Measurements from ENCODE around the gene CACNA1D. TPM values are rescaled to one million over a fixed set of nuclear protein-coding genes. Genes with fewer than 3 reads are reported as not detected.

CACNA1D gene
- total RNA-seq, 2 donors from 2014 or later: 0.68 to 1.5 TPM

DNA sequence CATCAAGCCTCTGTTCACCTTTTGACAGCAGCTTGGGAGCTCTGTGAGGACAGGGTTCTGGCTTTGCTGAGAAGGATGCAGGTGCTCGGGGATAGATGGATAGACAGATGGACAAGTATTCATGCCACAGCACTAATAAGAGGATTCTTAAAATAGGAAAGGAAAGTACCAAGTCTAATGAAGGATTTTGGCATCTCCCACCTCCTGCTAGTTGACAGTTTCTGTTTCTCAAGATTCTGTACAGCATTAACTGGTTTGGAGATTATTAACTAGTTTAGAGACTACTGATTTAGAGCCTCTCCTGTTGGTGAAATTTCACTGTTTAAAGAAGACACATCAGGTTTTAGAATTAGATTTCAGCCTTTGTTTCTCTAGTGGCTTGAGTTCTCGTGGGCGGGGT, 152.3 kb downstream of the CACNA1D start:
- H3K27me3 ChIP-seq (replicated peaks; ENCODE audit: insufficient read depth): no peaks in the 10 kb centered on the region
- DNase-seq (ENCODE audit: low spot score): no peak
- no peak for TF ChIP-seq CTCF (IDR thresholded peaks at IDR 0.05)
- H3K9me3 ChIP-seq: no peaks in the 10 kb centered on the region
- H3K36me3 ChIP-seq: no peaks in the 10 kb centered on the region
- no peak overlapping the region for H3K4me3 ChIP-seq
- H3K4me1 ChIP-seq (ENCODE audit: control insufficient read depth in 1 of 2, low read depth in 2 of 2): peaks cover 0 to 5% of the 10 kb centered on the region in 2 donors
- ATAC-seq (ENCODE audit: insufficient number of reproducible peaks, low FRiP score, low read depth): no peak
- H3K27ac ChIP-seq: no peak overlapping the region

DNA sequence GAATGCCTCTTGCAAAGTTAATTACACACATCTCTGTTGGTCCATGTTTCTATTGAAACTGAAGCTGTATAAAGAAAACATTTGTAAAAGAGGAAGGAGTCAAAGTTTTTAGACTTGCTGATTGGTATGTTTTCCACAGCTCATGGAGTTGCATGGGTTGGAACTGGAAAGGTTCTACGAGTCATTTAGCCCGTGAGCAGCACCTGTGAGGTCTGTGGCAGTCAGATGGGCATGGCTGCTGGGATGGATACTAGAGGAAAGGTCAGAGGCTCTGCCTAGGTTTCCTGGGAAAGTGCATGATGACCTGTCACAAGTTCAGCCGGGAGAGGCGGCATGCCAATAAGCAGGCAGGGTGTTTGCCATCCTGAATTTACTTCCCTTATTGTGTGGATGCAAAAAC, 155.4 kb downstream of the CACNA1D start:
- DNase-seq (ENCODE audit: low spot score) (no peak), ATAC-seq (ENCODE audit: insufficient number of reproducible peaks, low FRiP score, low read depth) (no peak)
- H3K4me1 ChIP-seq (ENCODE audit: control insufficient read depth in 1 of 2, low read depth in 2 of 2): peaks cover 0 to 5% of the 10 kb centered on the region in 2 donors
- no peak overlapping the region for H3K27ac ChIP-seq
- H3K27me3 ChIP-seq (replicated peaks; ENCODE audit: insufficient read depth): no peaks in the 10 kb centered on the region
- TF ChIP-seq CTCF (IDR thresholded peaks at IDR 0.05): no peak
- no peaks in the 10 kb centered on the region for H3K9me3 ChIP-seq
- no peak overlapping the region for H3K4me3 ChIP-seq
- no peaks in the 10 kb centered on the region for H3K36me3 ChIP-seq

DNA sequence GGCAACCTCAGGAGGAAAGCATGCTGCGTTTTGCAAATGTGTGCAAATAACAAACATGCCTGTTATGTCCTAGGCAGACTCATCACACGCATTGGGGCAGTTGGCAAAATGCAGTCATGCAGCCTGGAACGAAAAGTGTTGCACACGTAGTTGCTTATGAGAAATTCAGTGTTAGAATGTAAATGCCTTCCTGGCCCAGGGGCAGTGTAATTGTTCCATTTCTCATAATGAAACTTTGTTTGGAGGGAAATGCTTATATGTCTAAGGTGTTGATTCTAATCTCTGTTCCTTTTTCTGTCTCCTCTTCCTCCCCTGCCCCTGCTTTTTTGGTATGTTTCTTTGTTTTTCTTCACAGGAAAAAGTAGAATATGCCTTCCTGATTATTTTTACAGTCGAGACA, 156.0 kb downstream of the CACNA1D start:
- H3K27me3 ChIP-seq (replicated peaks; ENCODE audit: insufficient read depth): no peaks in the 10 kb centered on the region
- peaks cover 0 to 5% of the 10 kb centered on the region in 2 donors for H3K4me1 ChIP-seq (ENCODE audit: control insufficient read depth in 1 of 2, low read depth in 2 of 2)
- H3K4me3 ChIP-seq: no peak overlapping the region
- H3K9me3 ChIP-seq: no peaks in the 10 kb centered on the region
- H3K27ac ChIP-seq: no peak overlapping the region
- no peak for TF ChIP-seq CTCF (IDR thresholded peaks at IDR 0.05)
- H3K36me3 ChIP-seq: no peaks in the 10 kb centered on the region
- ATAC-seq (ENCODE audit: insufficient number of reproducible peaks, low FRiP score, low read depth): no peak
- no peak for DNase-seq (ENCODE audit: low spot score)

DNA sequence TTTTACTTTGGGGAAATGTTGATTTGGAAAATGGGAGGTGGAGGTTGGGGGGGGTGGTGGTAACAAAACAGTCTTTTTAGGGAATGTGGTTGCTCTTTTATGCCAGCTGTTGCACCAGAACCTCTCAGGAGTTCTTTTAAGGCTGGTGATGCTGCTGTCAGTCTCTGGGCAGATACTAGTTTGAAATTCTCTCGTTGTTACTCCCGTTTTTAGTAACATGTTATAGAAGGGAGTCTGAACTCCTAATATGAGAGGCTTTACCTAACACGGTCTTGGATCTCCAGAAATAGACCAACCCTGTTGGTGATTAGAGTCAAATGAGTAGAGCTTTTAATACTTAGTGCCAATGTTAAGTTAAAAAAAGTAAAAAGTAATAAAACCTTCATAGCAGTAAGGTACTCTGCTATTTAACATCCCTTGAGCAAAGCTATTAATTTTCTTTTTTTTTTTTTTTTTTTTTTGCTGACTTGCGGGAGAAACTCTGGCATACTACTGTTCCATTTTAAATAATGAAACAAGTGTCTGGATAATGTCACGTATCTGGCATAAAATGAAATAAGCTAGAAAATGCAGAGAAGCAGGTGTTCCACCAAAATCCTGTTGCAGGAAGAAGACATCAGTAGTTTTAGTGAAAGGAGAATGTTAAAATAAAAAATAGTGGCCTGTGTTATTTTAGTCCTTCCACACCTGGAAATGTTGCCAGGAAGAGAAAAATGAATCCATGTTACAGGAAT, 156.7 kb downstream of the CACNA1D start:
- peaks cover 0 to under 1% of the 10 kb centered on the region in 2 donors for H3K4me1 ChIP-seq (ENCODE audit: control insufficient read depth in 1 of 2, low read depth in 2 of 2)
- H3K27me3 ChIP-seq (replicated peaks; ENCODE audit: insufficient read depth): no peaks in the 10 kb centered on the region
- no peak overlapping the region for H3K27ac ChIP-seq
- ATAC-seq (ENCODE audit: insufficient number of reproducible peaks, low FRiP score, low read depth): no peak
- no peak overlapping the region for H3K4me3 ChIP-seq
- no peak for TF ChIP-seq CTCF (IDR thresholded peaks at IDR 0.05)
- no peaks in the 10 kb centered on the region for H3K36me3 ChIP-seq
- no peak for DNase-seq (ENCODE audit: low spot score)
- H3K9me3 ChIP-seq: no peaks in the 10 kb centered on the region

- Histone ChIP-seq H3K36me3 (no peaks in the 10 kb centered on the region), H3K9me3 (no peaks in the 10 kb centered on the region), H3K4me1 (ENCODE audit: control insufficient read depth in 1 of 2, low read depth in 2 of 2) (no peaks in the 10 kb centered on the region), H3K27ac (no peak overlapping the region), H3K27me3 (replicated peaks; ENCODE audit: insufficient read depth) (no peaks in the 10 kb centered on the region), H3K4me3 (no peak overlapping the region)
- no peak for TF ChIP-seq CTCF (IDR thresholded peaks at IDR 0.05)
- ATAC-seq (ENCODE audit: insufficient number of reproducible peaks, low FRiP score, low read depth) (no peak), DNase-seq (ENCODE audit: low spot score) (no peak)
Measured at GRCh38 chr3:53651927-53652326, 157.5 kb downstream of the CACNA1D start.

Measured in thoracic aorta (tissue), 2 donors.